ENCODE measurements around the gene BRIX1. TPM values are rescaled to one million over a fixed set of nuclear protein-coding genes. Genes with fewer than 3 reads are reported as not detected.
A peak's percentile ranks its signal among the peaks of the same experiment; 100 is the strongest.

Gene BRIX1
- total RNA-seq, 2 experiments from 2014 or later = 33.0 to 36.0 TPM

DNA sequence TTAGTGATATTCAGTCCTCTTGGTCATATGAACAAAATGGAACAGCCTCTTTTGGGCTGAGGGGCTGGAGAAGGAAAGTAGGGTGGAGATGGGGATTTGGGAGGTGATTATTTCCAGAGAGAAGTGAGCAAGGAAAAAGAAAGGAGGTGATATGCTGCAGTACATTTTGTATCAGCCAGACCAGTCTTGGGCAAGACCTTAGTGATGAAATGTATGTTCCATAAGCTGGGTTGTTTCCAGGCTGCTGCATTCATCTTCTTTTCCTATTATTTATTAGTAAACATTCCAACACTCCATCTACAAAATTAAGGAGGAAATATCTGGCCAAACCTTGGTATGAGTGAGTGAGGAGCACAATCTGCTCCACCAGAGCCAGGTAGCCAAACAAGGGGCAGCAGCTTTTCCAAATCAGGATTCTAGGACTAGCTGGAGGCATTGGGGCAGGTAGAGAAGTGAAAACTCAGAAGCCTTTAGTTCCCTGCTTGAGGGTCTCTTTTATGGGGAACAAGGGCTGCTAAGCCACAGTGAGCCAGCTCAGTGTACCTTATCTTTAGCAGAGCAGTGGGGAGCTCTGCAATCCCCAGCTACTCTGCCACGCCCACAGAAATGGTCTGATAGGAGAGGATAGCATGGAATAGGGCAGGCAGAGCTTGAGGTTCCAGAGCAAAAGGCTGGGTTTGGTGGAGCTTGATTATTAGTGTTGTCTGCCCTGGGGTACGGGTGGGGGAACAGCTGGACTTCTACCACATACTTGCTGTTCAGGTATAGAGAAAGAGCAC, 19.7 kb upstream of the BRIX1 start:
- H3K36me3 Mint-ChIP-seq (ENCODE audit: low read depth) = no peaks in the 10 kb centered on the region
- no peaks in the 10 kb centered on the region for H3K9me3 Mint-ChIP-seq
- ChIA-PET POLR2A (interaction anchor here (0.8 to 1.5 kb wide), 3 partner anchors 10 to 107 kb away, joined by 3 to 5 read pairs (median 4); partner anchors contain the start of genes BRIX1 and RAD1), CTCF (interaction anchor here (1.0 to 5.2 kb wide), 4 partner anchors 8 to 410 kb away, joined by 4 to 42 read pairs (median 5); no protein-coding TSS in a partner anchor)
- no peaks in the 10 kb centered on the region for H3K4me1 Mint-ChIP-seq
- DNase-seq = no peak
- H3K4me3 Mint-ChIP-seq = no peak overlapping the region
- H3K27me3 Mint-ChIP-seq = no peaks in the 10 kb centered on the region
- no peak overlapping the region for H3K27ac Mint-ChIP-seq

- H3K27me3 Mint-ChIP-seq = no peaks in the 10 kb centered on the region
- CTCF ChIA-PET = interaction anchor here (0.7 to 5.2 kb wide), 11 partner anchors 8 to 423 kb away, joined by 3 to 42 read pairs (median 8); partner anchors contain the start of genes BRIX1 and RAD1
- POLR2A ChIA-PET = no interaction called here
- no peak for DNase-seq
- no peak overlapping the region for H3K27ac Mint-ChIP-seq
- H3K36me3 Mint-ChIP-seq (ENCODE audit: low read depth) = no peaks in the 10 kb centered on the region
- H3K4me3 Mint-ChIP-seq = no peak overlapping the region
- no peaks in the 10 kb centered on the region for H3K4me1 Mint-ChIP-seq
- no peaks in the 10 kb centered on the region for H3K9me3 Mint-ChIP-seq
Observed at GRCh38 chr5:34897646-34898045, 17.9 kb upstream of the BRIX1 start.

- peak; percentile 56 for DNase-seq
- Mint-ChIP-seq H3K9me3 (no peaks in the 10 kb centered on the region), H3K4me1 (no peaks in the 10 kb centered on the region), H3K4me3 (no peak overlapping the region), H3K27ac (no peak overlapping the region), H3K36me3 (ENCODE audit: low read depth) (peaks cover 2% of the 10 kb centered on the region), H3K27me3 (no peaks in the 10 kb centered on the region)
- ChIA-PET POLR2A (no interaction called here), CTCF (interaction anchor here (0.7 to 5.2 kb wide), 12 partner anchors 8 to 424 kb away, joined by 3 to 42 read pairs (median 7); partner anchors contain the start of genes BRIX1 and RAD1)
Observed at GRCh38 chr5:34898258-34898895, 17.1 kb upstream of the BRIX1 start.

GRCh38 chr5:34899066-34899465, 16.4 kb upstream of the BRIX1 start:
- no peaks in the 10 kb centered on the region for H3K27me3 Mint-ChIP-seq
- ChIA-PET POLR2A (interaction anchor here (1.7 kb wide), 1 partner anchor 16 kb away, joined by 6 read pairs; the partner anchor contains the start of genes BRIX1 and RAD1), CTCF (interaction anchor here (1.1 to 5.2 kb wide), 10 partner anchors 13 to 424 kb away, joined by 3 to 42 read pairs (median 8); partner anchors contain the start of genes BRIX1 and RAD1)
- H3K4me1 Mint-ChIP-seq = no peaks in the 10 kb centered on the region
- no peak overlapping the region for H3K4me3 Mint-ChIP-seq
- H3K36me3 Mint-ChIP-seq (ENCODE audit: low read depth) = peaks cover 5% of the 10 kb centered on the region
- no peak overlapping the region for H3K27ac Mint-ChIP-seq
- no peak for DNase-seq
- no peaks in the 10 kb centered on the region for H3K9me3 Mint-ChIP-seq

DNA sequence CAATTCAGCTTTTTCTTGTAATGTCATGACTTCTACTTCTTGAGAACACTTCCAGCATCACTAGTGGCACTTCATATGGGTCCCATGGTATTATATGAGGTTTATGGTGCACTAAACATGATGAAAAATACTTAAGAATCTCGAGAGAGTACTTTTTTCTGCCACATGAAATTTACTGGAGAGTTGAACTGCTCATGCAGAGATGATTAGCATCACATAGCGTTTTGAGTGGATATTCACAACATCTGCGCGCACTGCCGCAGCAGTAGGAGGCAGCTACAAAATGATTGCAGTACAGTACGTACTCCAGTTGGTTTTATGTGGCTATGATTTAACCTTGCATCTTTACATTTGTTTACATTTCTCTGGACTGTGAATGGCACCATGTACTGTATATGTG, 14.9 kb upstream of the BRIX1 start:
- H3K4me3 Mint-ChIP-seq = no peak overlapping the region
- POLR2A ChIA-PET = interaction anchor here (1.7 kb wide), 1 partner anchor 14 kb away, joined by 6 read pairs; the partner anchor contains the start of genes BRIX1 and RAD1
- no peak overlapping the region for H3K27ac Mint-ChIP-seq
- H3K27me3 Mint-ChIP-seq = no peaks in the 10 kb centered on the region
- no peaks in the 10 kb centered on the region for H3K4me1 Mint-ChIP-seq
- no peaks in the 10 kb centered on the region for H3K9me3 Mint-ChIP-seq
- CTCF ChIA-PET = interaction anchor here (1.6 to 5.2 kb wide), 2 partner anchors 377 to 414 kb away, joined by 5 to 42 read pairs; no protein-coding TSS in a partner anchor
- DNase-seq = no peak
- peaks cover 9% of the 10 kb centered on the region for H3K36me3 Mint-ChIP-seq (ENCODE audit: low read depth)

GRCh38 chr5:34903260-34903659, 12.3 kb upstream of the BRIX1 start:
- ChIA-PET POLR2A (interaction anchor here (2.3 kb wide), 1 partner anchor 12 kb away, joined by 12 read pairs; the partner anchor contains the start of genes BRIX1 and RAD1), CTCF (interaction anchor here (0.9 to 2.1 kb wide), 3 partner anchors 8 to 380 kb away, joined by 3 to 6 read pairs (median 3); no protein-coding TSS in a partner anchor)
- Mint-ChIP-seq H3K4me1 (no peaks in the 10 kb centered on the region), H3K9me3 (no peaks in the 10 kb centered on the region), H3K27me3 (no peaks in the 10 kb centered on the region), H3K4me3 (no peak overlapping the region), H3K36me3 (ENCODE audit: low read depth) (peaks cover 14% of the 10 kb centered on the region), H3K27ac (no peak overlapping the region)
- no peak for DNase-seq

- H3K27me3 Mint-ChIP-seq = no peaks in the 10 kb centered on the region
- H3K4me3 Mint-ChIP-seq = no peak overlapping the region
- no peak for DNase-seq
- no peaks in the 10 kb centered on the region for H3K4me1 Mint-ChIP-seq
- no peaks in the 10 kb centered on the region for H3K9me3 Mint-ChIP-seq
- ChIA-PET POLR2A (interaction anchor here (0.7 to 1.2 kb wide), 2 partner anchors 9 to 67 kb away, joined by 3 to 4 read pairs; partner anchors contain the start of gene TTC23L), CTCF (interaction anchor here (0.8 to 0.9 kb wide), 2 partner anchors 8 to 9 kb away, joined by 3 to 5 read pairs; partner anchors contain the start of genes BRIX1 and RAD1)
- peaks cover 28% of the 10 kb centered on the region for H3K36me3 Mint-ChIP-seq (ENCODE audit: low read depth)
- H3K27ac Mint-ChIP-seq = no peak overlapping the region
Observed at GRCh38 chr5:34905564-34905963, 9.9 kb upstream of the BRIX1 start.

DNA sequence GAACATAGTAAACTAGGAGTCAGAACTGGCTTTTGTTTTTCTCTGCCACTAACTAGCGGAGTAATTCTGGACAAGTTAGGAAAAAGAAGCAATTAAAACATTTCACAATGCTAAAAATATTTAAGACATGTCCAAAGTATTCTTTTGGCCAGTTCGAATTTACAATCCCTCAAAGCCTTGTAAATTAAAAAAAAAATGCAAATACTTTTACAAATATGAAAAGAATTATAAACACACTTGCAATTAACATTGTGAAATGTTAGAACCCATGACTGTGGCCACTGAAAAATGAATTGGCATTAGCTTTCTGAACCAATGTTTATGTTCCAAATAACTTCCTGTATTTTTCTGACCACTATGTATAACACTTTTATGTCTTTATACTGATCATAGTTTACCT, 2.4 kb upstream of the BRIX1 start:
- no peak overlapping the region for H3K27ac Mint-ChIP-seq
- DNase-seq = no peak
- H3K36me3 Mint-ChIP-seq (ENCODE audit: low read depth) = peaks cover 52% of the 10 kb centered on the region
- no peaks in the 10 kb centered on the region for H3K27me3 Mint-ChIP-seq
- no peaks in the 10 kb centered on the region for H3K9me3 Mint-ChIP-seq
- H3K4me3 Mint-ChIP-seq = no peak overlapping the region
- peaks cover 36% of the 10 kb centered on the region for H3K4me1 Mint-ChIP-seq
- ChIA-PET POLR2A (interaction anchor here (1.2 to 7.1 kb wide), 2 partner anchors 10 to 17 kb away, joined by 4 to 200 read pairs; partner anchors contain the start of gene DNAJC21), CTCF (interaction anchor here (1.5 kb wide), 1 partner anchor 9 kb away, joined by 3 read pairs; no protein-coding TSS in a partner anchor)

GRCh38 chr5:34914671-34915138, 806 bp upstream of the BRIX1 start:
- H3K27me3 Mint-ChIP-seq = no peaks in the 10 kb centered on the region
- no peaks in the 10 kb centered on the region for H3K9me3 Mint-ChIP-seq
- no peak overlapping the region for H3K27ac Mint-ChIP-seq
- no peak overlapping the region for H3K4me3 Mint-ChIP-seq
- CTCF ChIA-PET = interaction anchor here (0.7 to 5.7 kb wide), 7 partner anchors 9 to 440 kb away, joined by 3 to 39 read pairs (median 5); partner anchors contain the start of gene DNAJC21
- peak; percentile 32 for DNase-seq
- peaks cover 39% of the 10 kb centered on the region for H3K4me1 Mint-ChIP-seq
- POLR2A ChIA-PET = interaction anchor here (1.0 to 7.1 kb wide), 12 partner anchors 9 to 669 kb away, joined by 3 to 200 read pairs (median 6); partner anchors contain the start of genes DNAJC21 and TTC23L
- H3K36me3 Mint-ChIP-seq (ENCODE audit: low read depth) = peaks cover 43% of the 10 kb centered on the region

DNA sequence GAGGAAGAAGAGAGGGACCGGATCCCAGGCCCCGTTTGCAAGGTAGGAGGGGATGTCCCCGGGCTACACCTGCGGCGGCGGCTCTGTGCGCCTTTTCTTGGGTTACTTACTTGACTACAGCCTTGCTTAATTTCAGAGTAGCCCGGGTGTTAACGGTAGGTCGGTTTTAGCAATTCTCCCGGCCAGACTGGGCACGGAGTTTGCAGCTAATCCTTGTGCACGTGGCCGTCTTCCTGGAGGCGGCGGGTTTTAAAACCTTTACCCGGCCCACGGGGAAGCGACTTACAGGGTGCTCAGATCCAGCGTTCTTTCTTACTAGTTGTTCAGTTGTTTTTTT, 313 bp downstream of the BRIX1 start:
- Mint-ChIP-seq H3K36me3 (ENCODE audit: low read depth) (peaks cover 44% of the 10 kb centered on the region), H3K4me1 (peaks cover 43% of the 10 kb centered on the region), H3K9me3 (no peaks in the 10 kb centered on the region), H3K27me3 (no peaks in the 10 kb centered on the region), H3K4me3 (no peak overlapping the region), H3K27ac (no peak overlapping the region)
- no peak for DNase-seq
- CTCF ChIA-PET = interaction anchor here (0.9 to 5.7 kb wide), 4 partner anchors 8 to 440 kb away, joined by 3 to 39 read pairs (median 10); partner anchors contain the start of gene DNAJC21
- POLR2A ChIA-PET = interaction anchor here (0.9 to 7.1 kb wide), 15 partner anchors 8 to 1325 kb away, joined by 3 to 200 read pairs (median 5); partner anchors contain the start of genes DNAJC21 and TTC23L

- no peaks in the 10 kb centered on the region for H3K27me3 Mint-ChIP-seq
- H3K9me3 Mint-ChIP-seq = no peaks in the 10 kb centered on the region
- peaks cover 42% of the 10 kb centered on the region for H3K36me3 Mint-ChIP-seq (ENCODE audit: low read depth)
- H3K4me1 Mint-ChIP-seq = peaks cover 40% of the 10 kb centered on the region
- POLR2A ChIA-PET = interaction anchor here (0.7 to 7.1 kb wide), 5 partner anchors 9 to 1325 kb away, joined by 3 to 200 read pairs (median 3); partner anchors contain the start of genes DNAJC21 and TTC23L
- CTCF ChIA-PET = interaction anchor here (1.0 to 5.7 kb wide), 4 partner anchors 13 to 440 kb away, joined by 4 to 39 read pairs (median 6); partner anchors contain the start of gene DNAJC21
- no peak overlapping the region for H3K4me3 Mint-ChIP-seq
- no peak for DNase-seq
- no peak overlapping the region for H3K27ac Mint-ChIP-seq
Observed at GRCh38 chr5:34916518-34916917, 1.0 kb downstream of the BRIX1 start.

- H3K4me3 Mint-ChIP-seq = no peak overlapping the region
- peaks cover 41% of the 10 kb centered on the region for H3K4me1 Mint-ChIP-seq
- no peak for DNase-seq
- no peaks in the 10 kb centered on the region for H3K9me3 Mint-ChIP-seq
- POLR2A ChIA-PET = interaction anchor here (7.1 kb wide), 1 partner anchor 12 kb away, joined by 200 read pairs; the partner anchor contains the start of gene DNAJC21
- CTCF ChIA-PET = interaction anchor here (0.7 to 5.7 kb wide), 4 partner anchors 11 to 442 kb away, joined by 3 to 39 read pairs (median 6); partner anchors contain the start of gene DNAJC21
- peaks cover 40% of the 10 kb centered on the region for H3K36me3 Mint-ChIP-seq (ENCODE audit: low read depth)
- H3K27me3 Mint-ChIP-seq = no peaks in the 10 kb centered on the region
- no peak overlapping the region for H3K27ac Mint-ChIP-seq
Observed at GRCh38 chr5:34918025-34918424, 2.5 kb downstream of the BRIX1 start.

All from activated CD4-positive, alpha-beta memory T cell treated with anti-CD3 and anti-CD28 coated beads, Interleukin-2, amount 10 ng/mL, durations not matched to agents 7 days and 5 days (primary cell).